Activated CD8-positive, alpha-beta memory T cell treated with anti-CD3 and anti-CD28 coated beads, Interleukin-2, amount 50 U/mL, for 24 hours (primary cell): Measurements from ENCODE around the gene TMEM184B.

Experiments
- DNase-seq: peaks from one replicate; pipeline ENCODE4 v3.0.0-alpha.2; 2020; ENCODE audit errors: extremely low read depth

Gene TMEM184B

GRCh38 chr22:38226853-38227649 is 45.8 kb downstream of the TMEM184B start:
- no peak for DNase-seq

- no peak for DNase-seq
These were observed 49.4 kb downstream of the TMEM184B start for GRCh38 chr22:38223289-38223960.

- DNase-seq, result no peak
These were observed 50.1 kb downstream of the TMEM184B start for GRCh38 chr22:38222797-38223119.

- no peak for DNase-seq
These were observed 50.7 kb downstream of the TMEM184B start for GRCh38 chr22:38221908-38222796.

- DNase-seq, result no peak
These were observed 51.4 kb downstream of the TMEM184B start for GRCh38 chr22:38221407-38221806.

- no peak for DNase-seq
These were observed 52.0 kb downstream of the TMEM184B start for GRCh38 chr22:38220653-38221386.

GRCh38 chr22:38220163-38220562 is 52.6 kb downstream of the TMEM184B start:
- no peak for DNase-seq

GRCh38 chr22:38219632-38220031 is 53.2 kb downstream of the TMEM184B start:
- no peak for DNase-seq

- no peak for DNase-seq
These were observed 53.9 kb downstream of the TMEM184B start for GRCh38 chr22:38218661-38219622.

- DNase-seq, result no peak
These were observed 57.4 kb downstream of the TMEM184B start for GRCh38 chr22:38215156-38216038.

- DNase-seq, result no peak
These were observed 58.3 kb downstream of the TMEM184B start for GRCh38 chr22:38214302-38215056.

- DNase-seq, result no peak
These were observed 58.9 kb downstream of the TMEM184B start for GRCh38 chr22:38213990-38214301.

- DNase-seq, result no peak
These were observed 59.4 kb downstream of the TMEM184B start for GRCh38 chr22:38213319-38213989.

GRCh38 chr22:38212442-38212841 is 60.4 kb downstream of the TMEM184B start:
- DNase-seq, result no peak

- DNase-seq, result no peak
These were observed 61.3 kb downstream of the TMEM184B start for GRCh38 chr22:38211556-38211955.

GRCh38 chr22:38208551-38208968 is 64.2 kb downstream of the TMEM184B start:
- DNase-seq, result no peak

- no peak for DNase-seq
These were observed 64.8 kb downstream of the TMEM184B start for GRCh38 chr22:38207898-38208432.
